ENCODE measurements around the gene AKAP9. TPM values are rescaled to one million over a fixed set of nuclear protein-coding genes. Genes with fewer than 3 reads are reported as not detected.

Gene AKAP9
- total and polyA plus RNA-seq, 4 donors: 11.4 to 203 (median 40.0) TPM

DNA sequence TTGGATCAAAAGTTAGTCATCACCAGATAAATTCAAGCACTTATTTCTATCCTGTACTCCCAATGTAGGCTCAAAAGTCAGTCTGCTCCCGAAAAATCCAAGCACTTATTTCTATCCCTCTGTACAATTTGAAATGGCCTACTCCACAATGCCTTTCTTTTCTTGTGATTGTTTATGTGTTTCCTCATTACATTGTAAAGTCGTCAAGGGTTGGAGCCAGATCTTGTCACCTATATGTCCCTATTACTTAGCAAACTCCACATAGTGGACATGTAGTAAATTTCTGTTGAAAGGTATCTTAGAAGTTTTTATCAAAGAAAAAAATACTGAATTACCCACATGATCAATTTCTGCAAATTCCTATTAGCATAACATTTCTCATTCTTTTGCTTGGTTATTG is 111.5 kb downstream of the AKAP9 start:
- ATAC-seq (ENCODE audit: insufficient read depth, low FRiP score) (no peak), DNase-seq (no peak)
- TF ChIP-seq, protein P1, sequence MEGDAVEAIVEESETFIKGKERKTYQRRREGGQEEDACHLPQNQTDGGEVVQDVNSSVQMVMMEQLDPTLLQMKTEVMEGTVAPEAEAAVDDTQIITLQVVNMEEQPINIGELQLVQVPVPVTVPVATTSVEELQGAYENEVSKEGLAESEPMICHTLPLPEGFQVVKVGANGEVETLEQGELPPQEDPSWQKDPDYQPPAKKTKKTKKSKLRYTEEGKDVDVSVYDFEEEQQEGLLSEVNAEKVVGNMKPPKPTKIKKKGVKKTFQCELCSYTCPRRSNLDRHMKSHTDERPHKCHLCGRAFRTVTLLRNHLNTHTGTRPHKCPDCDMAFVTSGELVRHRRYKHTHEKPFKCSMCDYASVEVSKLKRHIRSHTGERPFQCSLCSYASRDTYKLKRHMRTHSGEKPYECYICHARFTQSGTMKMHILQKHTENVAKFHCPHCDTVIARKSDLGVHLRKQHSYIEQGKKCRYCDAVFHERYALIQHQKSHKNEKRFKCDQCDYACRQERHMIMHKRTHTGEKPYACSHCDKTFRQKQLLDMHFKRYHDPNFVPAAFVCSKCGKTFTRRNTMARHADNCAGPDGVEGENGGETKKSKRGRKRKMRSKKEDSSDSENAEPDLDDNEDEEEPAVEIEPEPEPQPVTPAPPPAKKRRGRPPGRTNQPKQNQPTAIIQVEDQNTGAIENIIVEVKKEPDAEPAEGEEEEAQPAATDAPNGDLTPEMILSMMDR (IDR thresholded peaks at IDR 0.05; ENCODE audit: control extremely low read depth, extremely low read depth): no peak
- Histone ChIP-seq H3K27me3 (ENCODE audit: control insufficient read depth in 3 of 3, insufficient read depth in 3 of 3, low read length in 2 of 3) (no peaks in the 10 kb centered on the region), H3K4me1 (ENCODE audit: control insufficient read depth in 5 of 5, insufficient read depth in 5 of 5, low read length in 5 of 5) (peaks cover 0 to 4% (median 0%) of the 10 kb centered on the region in 5 donors), H3K4me3 (no peak overlapping the region), H3K27ac (ENCODE audit: low read depth in 1 of 2, low read length in 1 of 2) (no peak overlapping the region), H3K9me3 (ENCODE audit: control insufficient read depth in 4 of 4, insufficient read depth in 3 of 4, low read length in 3 of 4) (no peaks in the 10 kb centered on the region), H3K9ac (ENCODE audit: insufficient read depth in 1 of 2, low read length in 2 of 2) (no peak overlapping the region), H3K36me3 (ENCODE audit: control insufficient read depth in 4 of 4, insufficient read depth in 4 of 4, low read length in 4 of 4) (peaks cover 0 to 14% (median 4%) of the 10 kb centered on the region in 4 donors)
- WGBS, 2 donors: 85% methylated on average over 2 of the region's 2 CpGs

GRCh38 chr7:92052684-92053083 is 112.0 kb downstream of the AKAP9 start:
- Histone ChIP-seq H3K27ac (ENCODE audit: low read depth in 1 of 2, low read length in 1 of 2) (no peak overlapping the region), H3K27me3 (ENCODE audit: control insufficient read depth in 3 of 3, insufficient read depth in 3 of 3, low read length in 2 of 3) (no peaks in the 10 kb centered on the region), H3K36me3 (ENCODE audit: control insufficient read depth in 4 of 4, insufficient read depth in 4 of 4, low read length in 4 of 4) (peaks cover 0 to 14% (median 4%) of the 10 kb centered on the region in 4 donors), H3K9me3 (ENCODE audit: control insufficient read depth in 4 of 4, insufficient read depth in 3 of 4, low read length in 3 of 4) (no peaks in the 10 kb centered on the region), H3K4me3 (no peak overlapping the region), H3K4me1 (ENCODE audit: control insufficient read depth in 5 of 5, insufficient read depth in 5 of 5, low read length in 5 of 5) (peaks cover 0 to 4% (median 0%) of the 10 kb centered on the region in 5 donors), H3K9ac (ENCODE audit: insufficient read depth in 1 of 2, low read length in 2 of 2) (no peak overlapping the region)
- 39 to 44% methylated on average over 3 of the region's 3 CpGs for WGBS, 2 donors
- ATAC-seq (ENCODE audit: insufficient read depth, low FRiP score): no peak
- DNase-seq: no peak
- TF ChIP-seq, protein P1 (IDR thresholded peaks at IDR 0.05; ENCODE audit: control extremely low read depth, extremely low read depth): no peak

GRCh38 chr7:92053312-92053711 is 112.7 kb downstream of the AKAP9 start:
- no peak overlapping the region for H3K9ac ChIP-seq (ENCODE audit: insufficient read depth in 1 of 2, low read length in 2 of 2)
- WGBS, 2 donors: 61 to 62% methylated on average over 2 of the region's 2 CpGs
- no peak overlapping the region for H3K27ac ChIP-seq (ENCODE audit: low read depth in 1 of 2, low read length in 1 of 2)

More at GRCh38 chr7:92053312-92053711, 112.7 kb downstream of the AKAP9 start:
- DNase-seq (no peak), ATAC-seq (ENCODE audit: insufficient read depth, low FRiP score) (no peak)
- Histone ChIP-seq H3K4me3 (no peak overlapping the region), H3K9me3 (ENCODE audit: control insufficient read depth in 4 of 4, insufficient read depth in 3 of 4, low read length in 3 of 4) (no peaks in the 10 kb centered on the region), H3K36me3 (ENCODE audit: control insufficient read depth in 4 of 4, insufficient read depth in 4 of 4, low read length in 4 of 4) (peaks cover 0 to 14% (median 4%) of the 10 kb centered on the region in 4 donors), H3K27me3 (ENCODE audit: control insufficient read depth in 3 of 3, insufficient read depth in 3 of 3, low read length in 2 of 3) (no peaks in the 10 kb centered on the region), H3K4me1 (ENCODE audit: control insufficient read depth in 5 of 5, insufficient read depth in 5 of 5, low read length in 5 of 5) (peaks cover 0 to 4% (median 0%) of the 10 kb centered on the region in 5 donors)
- TF ChIP-seq, protein P1 (IDR thresholded peaks at IDR 0.05; ENCODE audit: control extremely low read depth, extremely low read depth): no peak
